NCI-H2107 (cell line): Measurements from ENCODE around the gene ZBTB48.
A peak's percentile ranks its signal among the peaks of the same experiment; 100 is the strongest.

ENCODE experiments used
- DNase-seq: peaks from one replicate; lab custom pipeline; 2025; lab: John Stamatoyannopoulos, UW

ZBTB48 gene

DNA sequence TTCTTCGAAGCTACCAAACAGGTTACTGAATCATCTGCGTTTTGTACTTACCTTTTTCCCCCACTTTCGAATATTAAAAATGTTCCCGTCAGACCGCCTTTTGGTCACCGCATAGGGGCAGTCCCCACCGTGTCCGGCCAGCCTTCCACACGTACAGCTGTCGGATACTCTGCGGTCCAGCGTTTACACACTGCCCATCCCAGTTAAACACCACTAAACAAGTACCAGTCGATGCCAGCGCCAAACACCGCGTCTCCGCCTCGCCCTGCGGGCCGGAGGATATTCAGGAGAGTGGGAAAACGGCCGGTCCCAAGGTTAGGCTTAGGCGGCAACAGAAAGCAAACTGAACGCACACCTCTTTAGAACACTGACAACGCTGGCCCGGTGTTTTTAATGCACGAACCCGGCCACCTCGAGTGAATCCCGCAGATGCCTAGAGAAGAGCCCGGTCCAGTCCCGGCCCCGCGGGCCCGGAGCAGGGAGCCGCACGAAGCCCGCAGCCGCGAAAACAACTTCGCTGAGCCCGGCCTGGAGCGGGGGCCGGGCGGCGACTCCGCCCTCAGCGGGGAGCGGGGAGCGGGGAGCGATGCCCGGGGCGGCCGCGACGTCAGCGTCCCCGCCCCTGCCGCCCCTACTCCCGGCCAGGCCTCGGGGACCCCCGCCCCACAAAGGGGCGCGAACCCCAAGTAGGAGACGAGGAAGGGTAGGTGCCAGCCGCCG, 33.0 kb downstream of the ZBTB48 start:
- DNase-seq, result no peak

- peak; percentile 75 for DNase-seq
These were observed 33.7 kb downstream of the ZBTB48 start, which contains the start of gene PHF13 for GRCh38 chr1:6613361-6614018. PHF13 (plus strand) TSS chr1:6613731; CDS start chr1:6614067, 336 bp downstream.

DNA sequence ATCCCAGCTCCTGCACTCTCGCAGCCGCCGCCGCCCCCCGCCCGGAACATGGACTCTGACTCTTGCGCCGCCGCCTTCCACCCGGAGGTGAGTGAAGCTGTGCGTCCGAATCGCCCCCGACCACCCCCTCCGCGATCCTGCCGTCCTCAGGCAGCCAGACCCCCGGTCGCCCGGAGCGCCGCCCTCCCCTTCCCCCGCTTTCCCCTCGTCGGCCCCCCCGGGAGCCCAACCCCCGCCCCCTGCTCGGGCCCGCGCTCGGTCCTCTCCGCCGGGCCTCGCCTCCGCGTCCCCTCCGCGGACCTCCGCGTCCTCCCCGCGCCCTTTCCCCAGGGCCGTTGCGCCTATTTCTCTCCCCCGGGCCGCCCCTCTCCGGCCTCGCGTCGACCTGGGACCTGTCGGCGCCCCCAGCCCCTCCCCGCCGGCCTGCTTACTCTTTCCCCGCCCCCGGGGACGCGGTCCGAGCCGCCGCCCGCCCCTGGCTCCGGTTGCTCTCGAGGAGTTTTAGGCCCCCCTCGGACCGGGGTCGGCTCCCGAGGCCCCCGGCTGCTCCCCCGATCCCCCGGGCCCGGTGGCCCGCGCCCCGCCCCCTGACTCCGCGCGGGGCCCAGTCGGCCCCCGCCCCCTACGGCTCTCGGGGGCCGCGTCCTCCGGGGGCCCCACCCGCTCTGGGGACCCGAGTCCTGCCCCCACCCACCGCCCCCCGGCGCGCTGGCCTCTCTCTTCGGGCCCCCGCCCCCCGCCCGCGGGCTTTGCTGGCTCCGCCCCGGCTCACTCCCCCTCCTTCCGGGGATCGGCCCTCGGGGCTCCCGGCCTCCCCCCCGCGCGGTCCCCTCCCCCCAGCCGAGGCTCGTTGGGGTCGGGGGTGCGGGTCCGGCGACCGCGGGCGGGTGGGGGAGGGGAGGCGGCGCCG, 34.5 kb downstream of the ZBTB48 start:
- no peak for DNase-seq

GRCh38 chr1:6614929-6615785, 35.4 kb downstream of the ZBTB48 start:
- no peak for DNase-seq

DNA sequence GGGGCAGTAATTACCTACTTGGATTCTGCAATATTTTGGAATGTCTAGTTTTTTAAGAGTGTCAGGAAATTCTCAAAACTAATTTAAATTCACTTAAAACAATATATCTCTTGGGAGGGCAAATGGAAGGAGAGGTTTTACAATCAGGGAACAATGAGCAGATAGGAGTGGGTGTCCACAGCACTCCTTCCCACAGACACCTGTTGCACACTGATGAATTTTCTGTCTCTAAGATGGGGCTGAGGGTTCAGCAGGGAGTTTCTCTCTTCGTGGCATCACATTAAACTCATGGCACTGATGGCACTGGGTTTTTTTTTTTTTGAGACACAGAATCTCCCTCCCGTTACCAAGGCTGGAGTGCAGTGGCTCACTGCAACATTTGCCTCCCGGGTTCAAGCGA, 39.3 kb downstream of the ZBTB48 start:
- DNase-seq, result no peak

DNA sequence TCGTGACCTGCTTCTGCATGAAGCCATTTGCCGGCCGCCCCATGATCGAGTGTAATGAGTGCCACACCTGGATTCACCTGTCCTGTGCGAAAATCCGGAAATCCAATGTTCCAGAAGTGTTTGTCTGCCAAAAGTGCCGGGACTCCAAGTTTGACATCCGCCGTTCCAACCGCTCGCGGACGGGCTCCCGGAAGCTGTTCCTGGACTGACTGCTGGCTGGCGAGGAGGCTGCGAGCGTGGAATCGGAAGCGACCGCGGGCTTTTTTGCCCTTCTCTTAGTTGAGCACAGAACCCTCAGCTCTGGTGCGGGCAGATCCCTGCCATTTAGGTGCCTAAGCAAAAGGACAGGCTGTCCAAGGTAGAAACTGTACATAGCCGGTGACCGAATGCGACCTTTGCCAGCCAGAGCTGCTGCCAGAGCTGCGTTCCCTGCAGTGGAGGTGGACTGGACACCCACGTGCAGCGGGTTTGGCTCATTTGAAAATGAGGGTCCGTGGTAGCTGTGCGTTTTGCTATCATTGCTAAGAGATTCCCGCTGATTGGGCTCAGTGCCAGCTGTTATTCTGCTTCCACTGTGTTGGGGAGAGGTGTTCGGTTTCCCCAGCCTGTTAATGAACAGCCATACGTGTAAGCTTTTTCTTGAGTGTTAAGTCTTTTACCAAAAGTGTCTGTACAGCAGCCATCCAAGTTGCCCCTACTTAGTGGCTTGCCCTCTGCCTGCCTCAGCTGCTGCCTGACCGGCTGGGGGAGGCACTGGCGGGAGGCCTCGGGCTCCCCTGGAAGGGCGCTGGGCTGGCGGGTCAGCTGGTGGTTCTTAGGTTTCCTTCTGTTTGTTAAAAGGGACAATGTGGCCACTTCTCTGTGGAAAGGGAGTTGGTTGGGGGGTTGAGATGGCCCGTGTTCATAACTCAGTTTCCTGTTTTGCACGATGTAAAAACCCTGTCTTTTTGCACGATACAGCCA, 41.9 kb downstream of the ZBTB48 start:
- DNase-seq, result no peak

DNA sequence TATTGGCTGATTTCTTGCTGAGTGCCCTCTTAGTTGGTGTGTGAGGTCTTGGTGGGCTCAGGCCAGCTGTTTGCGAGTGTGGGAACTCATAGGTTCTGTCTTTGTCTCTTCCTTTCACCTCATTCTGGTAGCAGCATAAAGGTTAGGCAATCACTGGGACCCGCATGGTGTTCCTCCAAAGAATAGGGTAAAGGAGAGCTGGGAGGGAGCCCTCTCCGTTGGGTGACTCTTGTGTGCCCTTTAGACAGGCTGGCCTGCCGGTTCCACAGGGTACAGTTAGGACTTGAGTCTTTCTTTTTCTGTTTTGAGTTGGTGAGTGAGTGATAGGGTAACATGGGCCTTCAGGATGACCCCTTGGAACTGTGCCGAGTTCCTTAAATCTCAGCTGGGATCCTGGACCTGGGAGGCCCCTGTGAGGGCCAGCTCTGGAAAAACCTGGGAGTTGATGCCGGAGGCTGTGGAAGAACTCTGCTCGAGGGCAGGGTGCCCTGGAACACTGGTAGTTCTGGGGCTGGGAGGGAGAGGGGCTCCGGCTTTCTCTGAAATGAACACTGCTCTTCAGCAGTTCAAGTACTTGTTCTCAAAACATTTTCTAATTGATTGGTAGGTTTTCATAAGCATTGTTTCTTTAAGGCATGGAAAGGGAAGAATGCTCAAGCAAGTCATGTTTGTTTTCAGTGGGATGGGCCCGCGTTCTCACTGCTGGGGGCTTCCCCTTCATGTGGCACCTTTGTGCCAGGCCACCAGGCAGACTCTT, 42.8 kb downstream of the ZBTB48 start:
- no peak for DNase-seq

GRCh38 chr1:6623269-6623965, 43.6 kb downstream of the ZBTB48 start:
- no peak for DNase-seq

- DNase-seq, result no peak
These were observed 45.2 kb downstream of the ZBTB48 start, which contains the start of gene THAP3 for GRCh38 chr1:6624710-6625583. THAP3 (plus strand) TSS chr1:6624868; CDS start chr1:6625219, 351 bp downstream.

GRCh38 chr1:6625584-6626149, 45.9 kb downstream of the ZBTB48 start:
- DNase-seq, result no peak

GRCh38 chr1:6627031-6627430, 47.2 kb downstream of the ZBTB48 start:
- DNase-seq, result no peak

GRCh38 chr1:6627841-6628545, 48.2 kb downstream of the ZBTB48 start:
- no peak for DNase-seq

DNA sequence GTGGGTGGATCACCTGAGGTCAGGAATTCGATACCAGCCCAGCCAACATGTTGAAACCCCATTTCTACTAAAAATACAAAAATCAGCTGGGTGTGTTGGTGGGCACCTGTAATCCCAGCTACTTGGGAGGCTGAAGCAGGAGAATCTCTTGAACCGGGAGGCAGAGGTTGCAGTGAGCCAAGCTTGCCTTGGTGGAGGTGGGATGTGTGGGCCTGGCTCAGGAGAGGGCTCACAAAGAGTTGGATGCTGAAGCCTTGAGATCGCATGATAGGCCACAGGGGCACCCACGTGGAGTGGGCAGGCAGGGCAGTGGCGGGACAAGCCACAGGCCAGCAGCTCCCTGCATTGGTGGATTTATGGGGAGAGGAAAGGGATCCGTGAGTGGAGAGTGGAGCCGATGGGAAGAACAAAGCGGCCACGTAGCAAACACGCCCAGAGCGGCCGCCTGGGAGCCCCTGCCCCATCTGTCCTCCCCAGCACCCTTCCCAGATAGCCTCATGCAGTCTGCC, 49.2 kb downstream of the ZBTB48 start:
- DNase-seq, result no peak

GRCh38 chr1:6630027-6630426, 50.2 kb downstream of the ZBTB48 start:
- no peak for DNase-seq

DNA sequence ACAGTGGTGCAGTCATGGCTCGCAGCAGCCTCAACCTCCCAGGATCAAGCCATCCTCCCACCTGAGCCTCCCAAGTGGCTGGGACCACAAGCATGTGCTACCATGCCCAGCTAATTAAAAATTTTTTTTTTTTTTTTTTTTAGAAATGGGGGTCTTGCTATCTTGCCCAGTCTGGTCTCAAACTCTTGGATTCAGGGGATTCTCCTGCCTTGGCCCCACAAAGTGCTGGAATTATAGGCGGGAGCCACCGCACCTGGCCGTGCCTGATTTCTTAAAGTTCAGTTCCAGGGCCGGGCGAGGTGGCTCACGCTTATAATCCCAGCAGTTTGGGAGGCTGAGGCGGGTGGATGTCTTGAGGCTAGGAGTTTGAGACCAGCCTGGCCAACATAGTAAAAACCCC, 51.3 kb downstream of the ZBTB48 start:
- DNase-seq, result no peak

DNA sequence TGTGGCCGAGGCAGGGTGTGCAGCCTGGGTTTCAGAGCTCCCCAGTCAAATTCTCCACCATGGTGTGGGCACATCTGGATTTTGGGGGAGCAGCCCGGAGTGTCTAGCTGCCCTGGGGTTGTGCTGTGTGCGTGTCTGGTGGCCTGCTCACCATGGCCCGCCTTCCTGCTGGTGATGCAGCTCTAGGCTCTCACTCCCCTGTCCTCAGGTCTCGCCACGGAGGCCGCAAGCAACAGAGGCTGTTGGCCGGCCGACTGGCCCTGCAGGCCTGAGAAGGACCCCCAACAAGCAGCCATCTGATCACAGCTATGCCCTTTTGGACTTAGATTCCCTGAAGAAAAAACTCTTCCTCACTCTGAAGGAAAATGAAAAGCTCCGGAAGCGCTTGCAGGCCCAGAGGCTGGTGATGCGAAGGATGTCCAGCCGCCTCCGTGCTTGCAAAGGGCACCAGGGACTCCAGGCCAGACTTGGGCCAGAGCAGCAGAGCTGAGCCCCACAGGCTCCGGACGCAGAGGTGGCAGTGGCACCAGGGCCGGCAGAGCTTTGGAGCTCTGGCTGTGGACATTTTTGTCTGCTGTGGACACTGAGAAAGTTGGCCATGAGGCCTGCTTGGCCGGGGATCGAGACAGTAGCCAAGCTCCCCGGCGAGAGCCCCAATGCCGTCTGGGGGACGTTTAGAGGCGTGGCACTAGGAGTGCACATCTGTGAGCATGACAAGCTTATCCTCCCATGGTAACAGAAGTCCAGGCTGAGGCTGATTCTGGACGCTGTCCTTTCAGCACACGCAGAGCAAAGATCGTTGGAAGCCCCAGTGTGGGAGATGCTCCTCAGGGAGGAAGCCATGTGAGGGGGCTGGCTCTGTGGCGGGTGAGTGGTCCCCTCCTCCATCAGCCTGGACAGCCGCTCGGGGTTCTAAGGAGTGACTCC, 53.1 kb downstream of the ZBTB48 start:
- no peak for DNase-seq
